Activated CD8-positive, alpha-beta memory T cell treated with anti-CD3 and anti-CD28 coated beads for 36 hours (primary cell): ENCODE measurements around the gene GDPD5. TPM values are rescaled to one million over a fixed set of nuclear protein-coding genes. Genes with fewer than 3 reads are reported as not detected.

Source experiments
- total RNA-seq, 2 experiments: library from RNA; stranded (reverse); gene quantifications; one replicate each; pipeline ENCODE4 v1.2.3, GENCODE V29; 2021

Gene GDPD5
- total RNA-seq, 2 experiments from 2014 or later, result 7.2 to 7.3 TPM

Other genes starting within 250 kb of the GDPD5 start
- gene ARRB1, start 174.3 kb downstream of the GDPD5 start, total RNA-seq, result 10 to 100 TPM; 10.3 to 13.0 TPM
- gene RPS3, start 126.4 kb downstream of the GDPD5 start, total RNA-seq, result 1,000 to 10,000 TPM; 4,009 to 4,247 TPM
- gene KLHL35, start 92.7 kb downstream of the GDPD5 start, total RNA-seq, result under 1 TPM; 0.44 to 0.55 TPM
- 10 to 100 TPM; 19.3 to 20.6 TPM for gene SERPINH1, start 36.3 kb upstream of the GDPD5 start, total RNA-seq
- gene MAP6, start 143.1 kb upstream of the GDPD5 start, total RNA-seq, result under 1 TPM; 0.11 to 0.13 TPM
- gene MOGAT2, start 191.9 kb upstream of the GDPD5 start, total RNA-seq, result not detected
- 1 to 10 TPM; 4.3 to 4.9 TPM for gene DGAT2, start 242.8 kb upstream of the GDPD5 start, total RNA-seq